ENCODE results near the gene EEIG2. TPM values are rescaled to one million over a fixed set of nuclear protein-coding genes. Genes with fewer than 3 reads are reported as not detected.

EEIG2 gene
- total and polyA plus RNA-seq, 2 donors (not counting 1 experiment from before 2014, with no cell fraction given) = 4.4 to 13.6 TPM

DNA sequence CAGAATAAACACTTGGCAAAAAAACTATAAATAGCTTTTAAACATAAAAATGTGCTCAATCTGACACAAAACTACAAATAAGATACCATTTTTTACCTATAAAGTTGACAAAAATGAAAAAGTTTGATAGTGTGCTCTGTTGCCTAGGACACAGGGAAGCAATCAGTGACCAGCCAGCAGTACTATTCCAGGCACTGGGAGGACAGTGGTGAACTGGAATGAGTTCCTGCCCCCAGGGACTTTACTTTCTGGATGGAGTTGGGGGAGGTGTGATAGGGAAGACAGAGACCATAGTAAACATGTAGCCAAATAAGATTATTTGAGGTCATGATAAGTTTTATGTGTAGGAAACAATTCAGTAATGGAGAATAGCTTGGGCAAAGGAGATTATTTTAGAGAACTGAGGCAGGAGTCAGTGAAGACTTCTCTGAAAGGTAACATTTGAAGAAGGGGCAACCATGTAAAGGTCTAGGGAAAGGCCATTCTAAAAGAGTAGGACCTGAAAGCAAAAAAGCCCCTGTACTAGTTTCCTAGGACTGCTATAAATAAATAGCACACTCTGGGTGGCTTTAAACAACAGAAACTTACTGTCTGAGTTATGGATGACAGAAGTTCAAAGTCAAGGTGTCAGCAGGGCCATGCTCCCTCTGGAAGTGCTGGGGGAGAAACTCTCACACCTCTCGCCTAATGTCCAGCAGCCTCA, 42.0 kb downstream of the EEIG2 start:
- Histone ChIP-seq H2AFZ (ENCODE audit: insufficient read depth, low read depth, low read length, poor library complexity, severe bottlenecking) (no peak overlapping the region), H3K4me1 (ENCODE audit: control insufficient read depth in 2 of 2, insufficient read depth in 2 of 2, low read length in 2 of 2) (no peaks in the 10 kb centered on the region), H4K20me1 (ENCODE audit: control insufficient read depth, insufficient read depth, low read length, poor library complexity, severe bottlenecking) (peaks cover 4% of the 10 kb centered on the region), H3K27ac (ENCODE audit: low read length in 2 of 2) (no peak overlapping the region), H3K9me3 (ENCODE audit: control extremely low read depth in 1 of 3, control insufficient read depth in 2 of 3, insufficient read depth in 1 of 3, low read length in 2 of 3) (no peaks in the 10 kb centered on the region), H3K4me3 (ENCODE audit: control extremely low read depth in 1 of 5, extremely low read depth in 1 of 5, insufficient read depth in 1 of 5, low read depth in 2 of 5, low read length in 4 of 5) (no peak overlapping the region), H3K36me3 (replicated peaks in 1 of 2; ENCODE audit: control extremely low read depth in 1 of 2, control insufficient read depth in 1 of 2, extremely low read depth in 1 of 2, insufficient read depth in 2 of 2, low read length in 1 of 2) (peaks cover 0 to 50% of the 10 kb centered on the region in 2 experiments), H3K79me2 (ENCODE audit: control insufficient read depth, insufficient read depth, low read length) (peaks cover 6% of the 10 kb centered on the region), H3K9ac (ENCODE audit: low read length) (no peak overlapping the region), H3K4me2 (replicated peaks; ENCODE audit: low read depth, low read length, poor library complexity, severe bottlenecking) (no peak overlapping the region), H3K27me3 (replicated peaks in 1 of 4; ENCODE audit: control extremely low read depth in 1 of 4, control insufficient read depth in 3 of 4, insufficient read depth in 4 of 4, low read length in 3 of 4) (no peaks in the 10 kb centered on the region)
- no peak overlapping the region for H3K27ac Mint-ChIP-seq
- no peaks in the 10 kb centered on the region for H3K4me1 Mint-ChIP-seq
- WGBS (ENCODE audit: insufficient coverage) = 83% methylated on average over 1 of the region's 1 CpG
- no peak for TF ChIP-seq EZH2 (IDR thresholded peaks at IDR 0.05; ENCODE audit: borderline replicate concordance, insufficient read depth, low read depth, low read length, poor library complexity, severe bottlenecking)
- TF ChIP-seq, protein P1, sequence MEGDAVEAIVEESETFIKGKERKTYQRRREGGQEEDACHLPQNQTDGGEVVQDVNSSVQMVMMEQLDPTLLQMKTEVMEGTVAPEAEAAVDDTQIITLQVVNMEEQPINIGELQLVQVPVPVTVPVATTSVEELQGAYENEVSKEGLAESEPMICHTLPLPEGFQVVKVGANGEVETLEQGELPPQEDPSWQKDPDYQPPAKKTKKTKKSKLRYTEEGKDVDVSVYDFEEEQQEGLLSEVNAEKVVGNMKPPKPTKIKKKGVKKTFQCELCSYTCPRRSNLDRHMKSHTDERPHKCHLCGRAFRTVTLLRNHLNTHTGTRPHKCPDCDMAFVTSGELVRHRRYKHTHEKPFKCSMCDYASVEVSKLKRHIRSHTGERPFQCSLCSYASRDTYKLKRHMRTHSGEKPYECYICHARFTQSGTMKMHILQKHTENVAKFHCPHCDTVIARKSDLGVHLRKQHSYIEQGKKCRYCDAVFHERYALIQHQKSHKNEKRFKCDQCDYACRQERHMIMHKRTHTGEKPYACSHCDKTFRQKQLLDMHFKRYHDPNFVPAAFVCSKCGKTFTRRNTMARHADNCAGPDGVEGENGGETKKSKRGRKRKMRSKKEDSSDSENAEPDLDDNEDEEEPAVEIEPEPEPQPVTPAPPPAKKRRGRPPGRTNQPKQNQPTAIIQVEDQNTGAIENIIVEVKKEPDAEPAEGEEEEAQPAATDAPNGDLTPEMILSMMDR (IDR thresholded peaks at IDR 0.05) = no peak
- H3K9me3 Mint-ChIP-seq (ENCODE audit: insufficient read depth) = no peaks in the 10 kb centered on the region
- H3K27me3 Mint-ChIP-seq = no peaks in the 10 kb centered on the region
- ChIA-PET CTCF (no interaction called here), POLR2A (no interaction called here)
- intact Hi-C loops (cut with micrococcal nuclease) = no loop called here
- DNase-seq = no peak
- no peak overlapping the region for H3K4me3 Mint-ChIP-seq
- ATAC-seq (ENCODE audit: low read depth) = no peak

DNA sequence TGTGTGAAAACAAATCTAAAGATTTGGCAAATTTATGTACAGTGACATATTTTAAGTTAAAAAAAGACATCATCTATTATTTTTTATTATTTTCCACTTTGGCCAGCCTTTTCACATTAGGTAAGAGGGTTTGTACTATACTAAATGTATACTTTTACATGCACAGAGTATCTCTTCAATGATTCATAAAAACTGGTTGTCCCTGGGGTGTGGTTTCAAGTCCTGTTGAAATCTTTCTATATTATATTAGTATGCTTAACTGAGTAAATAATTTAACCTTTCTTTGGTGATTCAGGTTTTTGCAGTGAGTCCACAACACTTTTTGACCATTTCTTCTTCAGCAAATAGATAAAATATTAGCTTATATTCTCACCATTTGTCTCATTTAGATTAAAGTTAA, 45.7 kb downstream of the EEIG2 start:
- Mint-ChIP-seq H3K4me3 (no peak overlapping the region), H3K27ac (no peak overlapping the region), H3K27me3 (no peaks in the 10 kb centered on the region), H3K4me1 (no peaks in the 10 kb centered on the region), H3K9me3 (ENCODE audit: insufficient read depth) (no peaks in the 10 kb centered on the region)
- no peak for DNase-seq
- ATAC-seq (ENCODE audit: low read depth) = no peak
- no peak overlapping the region for H3K9ac ChIP-seq (ENCODE audit: low read length)
- no peaks in the 10 kb centered on the region for H4K20me1 ChIP-seq (ENCODE audit: control insufficient read depth, insufficient read depth, low read length, poor library complexity, severe bottlenecking)
- intact Hi-C loops (cut with micrococcal nuclease) = no loop called here
- ChIA-PET CTCF (no interaction called here), POLR2A (no interaction called here)
- H3K4me2 ChIP-seq (replicated peaks; ENCODE audit: low read depth, low read length, poor library complexity, severe bottlenecking) = no peak overlapping the region
- no peaks in the 10 kb centered on the region for H3K27me3 ChIP-seq (replicated peaks in 1 of 4; ENCODE audit: control extremely low read depth in 1 of 4, control insufficient read depth in 3 of 4, insufficient read depth in 4 of 4, low read length in 3 of 4)
- no peak overlapping the region for H3K4me3 ChIP-seq (ENCODE audit: control extremely low read depth in 1 of 5, extremely low read depth in 1 of 5, insufficient read depth in 1 of 5, low read depth in 2 of 5, low read length in 4 of 5)
- no peaks in the 10 kb centered on the region for H3K4me1 ChIP-seq (ENCODE audit: control insufficient read depth in 2 of 2, insufficient read depth in 2 of 2, low read length in 2 of 2)
- H2AFZ ChIP-seq (ENCODE audit: insufficient read depth, low read depth, low read length, poor library complexity, severe bottlenecking) = no peak overlapping the region
- H3K36me3 ChIP-seq (replicated peaks in 1 of 2; ENCODE audit: control extremely low read depth in 1 of 2, control insufficient read depth in 1 of 2, extremely low read depth in 1 of 2, insufficient read depth in 2 of 2, low read length in 1 of 2) = peaks cover 0 to 66% of the 10 kb centered on the region in 2 experiments
- H3K9me3 ChIP-seq (ENCODE audit: control extremely low read depth in 1 of 3, control insufficient read depth in 2 of 3, insufficient read depth in 1 of 3, low read length in 2 of 3) = no peaks in the 10 kb centered on the region
- no peak for TF ChIP-seq EZH2 (IDR thresholded peaks at IDR 0.05; ENCODE audit: borderline replicate concordance, insufficient read depth, low read depth, low read length, poor library complexity, severe bottlenecking)
- TF ChIP-seq, protein P1 (IDR thresholded peaks at IDR 0.05) = no peak
- no peak overlapping the region for H3K27ac ChIP-seq (ENCODE audit: low read length in 2 of 2)
- H3K79me2 ChIP-seq (ENCODE audit: control insufficient read depth, insufficient read depth, low read length) = no peaks in the 10 kb centered on the region
